ENCODE measurements around the gene TMEM221.

GRCh38 chr19:17484520-17485185, 36.2 kb upstream of the TMEM221 start:
- TF ChIP-seq CTCF (IDR thresholded peaks at IDR 0.05) (no peak), EP300 (IDR thresholded peaks at IDR 0.05) (no peak), POLR2A (IDR thresholded peaks at IDR 0.05) (no peak), POLR2AphosphoS5 (IDR thresholded peaks at IDR 0.05) (no peak)

Data from sigmoid colon (tissue), 4 donors.